GM11168 (cell line): Measurements from ENCODE around the gene POM121L12.

ENCODE experiments used
- in situ Hi-C: fragments of 300-500 bp; cut with MboI; formaldehyde crosslinking; loops from one replicate; pipeline ENCODE4 v1.12.0; 2022; ENCODE audit warnings: low sequenced_read_pairs; ENCODE audit not compliant: unreplicated experiment

POM121L12 gene

DNA sequence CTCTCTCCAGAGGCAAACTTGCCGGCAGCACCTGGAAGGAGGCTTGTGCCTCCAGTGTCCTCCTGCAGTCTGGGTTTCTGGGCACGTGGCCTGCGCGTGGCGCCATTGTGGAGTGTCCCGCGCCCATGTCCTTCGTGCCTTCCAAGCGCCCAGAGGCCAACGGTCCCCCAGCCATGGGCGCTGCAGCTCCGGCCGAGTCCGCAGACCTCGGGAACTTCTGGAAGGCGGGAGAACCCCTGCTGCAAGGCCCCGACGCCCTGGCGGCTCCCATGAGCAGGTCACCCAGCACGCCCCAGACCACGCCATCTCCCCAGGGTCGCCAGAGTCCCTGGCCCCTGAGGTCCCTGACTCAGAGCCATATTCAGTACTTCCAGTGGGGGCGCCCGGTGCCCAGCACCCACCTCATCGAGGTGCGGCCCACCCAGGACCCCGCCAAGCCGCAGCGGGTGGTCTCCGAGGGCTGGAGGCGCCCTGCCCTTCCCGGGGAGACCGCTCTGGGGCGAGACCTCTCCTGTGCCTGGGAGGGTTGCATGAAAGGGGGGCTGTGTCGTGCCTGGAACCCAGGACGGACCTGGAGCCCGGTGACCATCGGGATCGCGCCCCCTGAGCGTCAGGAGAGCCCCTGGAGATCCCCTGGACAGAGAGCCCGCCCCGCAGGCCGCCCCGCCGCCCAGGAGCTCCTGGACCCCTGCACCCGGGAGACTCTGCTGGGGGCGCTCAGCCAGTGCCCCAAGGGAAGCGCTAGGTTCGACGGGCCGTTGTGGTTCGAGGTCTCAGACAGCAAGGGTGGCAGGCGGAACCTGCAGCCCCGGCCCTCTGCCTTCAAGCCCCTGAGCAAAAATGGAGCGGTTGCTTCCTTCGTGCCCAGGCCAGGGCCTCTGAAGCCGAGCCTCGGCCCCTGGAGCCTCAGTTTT lies at the start of gene POM121L12:
Gene POM121L12, plus strand, starts transcription at position 135 of the 914 bp plus-strand sequence. Its CDS starts 39 bp downstream, at position 174.
- in situ Hi-C loops: no loop called here

DNA sequence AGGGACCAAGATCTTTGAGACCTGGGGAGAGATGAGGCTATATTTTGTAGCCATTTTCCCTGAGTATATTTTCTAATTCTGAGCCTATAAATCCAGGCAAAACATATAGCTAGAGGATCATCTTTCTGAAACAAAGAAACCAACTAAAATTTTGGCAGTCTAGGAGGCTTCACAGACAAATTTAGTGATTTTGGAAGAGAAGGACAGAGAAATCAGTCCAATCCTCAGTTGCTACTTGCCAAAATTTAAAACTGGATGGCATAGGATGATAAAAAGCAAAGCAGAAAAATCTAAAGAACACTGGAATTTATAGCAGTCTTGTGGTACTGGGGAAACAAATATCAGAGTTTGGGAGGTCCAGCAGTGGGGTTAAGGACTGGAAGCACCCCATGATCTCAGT lies 43.4 kb upstream of the POM121L12 start:
- in situ Hi-C loops: no loop called here

GRCh38 chr7:52992479-52993162 lies 42.8 kb upstream of the POM121L12 start:
- in situ Hi-C loops: no loop called here

DNA sequence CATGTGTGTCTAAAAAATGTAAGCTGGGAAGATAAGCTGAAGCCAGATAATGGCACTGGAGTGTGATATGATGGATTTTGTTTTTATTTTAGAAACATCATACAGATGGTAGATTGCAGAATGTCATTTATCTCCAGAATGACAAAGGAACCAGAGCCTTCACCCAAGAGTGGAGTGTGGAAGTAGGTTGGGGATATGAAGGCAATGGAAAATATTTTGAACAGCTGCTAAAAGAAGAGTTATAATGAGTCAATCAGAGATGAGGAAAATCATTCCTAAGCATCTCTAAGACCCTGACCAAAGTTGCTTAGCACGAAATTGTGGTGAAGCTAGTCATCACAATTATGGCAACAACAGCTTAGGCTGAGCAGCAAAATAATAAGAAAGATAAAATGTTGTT lies 39.8 kb upstream of the POM121L12 start:
- in situ Hi-C loops: no loop called here

GRCh38 chr7:53001221-53001620 lies 34.2 kb upstream of the POM121L12 start:
- in situ Hi-C loops: no loop called here

DNA sequence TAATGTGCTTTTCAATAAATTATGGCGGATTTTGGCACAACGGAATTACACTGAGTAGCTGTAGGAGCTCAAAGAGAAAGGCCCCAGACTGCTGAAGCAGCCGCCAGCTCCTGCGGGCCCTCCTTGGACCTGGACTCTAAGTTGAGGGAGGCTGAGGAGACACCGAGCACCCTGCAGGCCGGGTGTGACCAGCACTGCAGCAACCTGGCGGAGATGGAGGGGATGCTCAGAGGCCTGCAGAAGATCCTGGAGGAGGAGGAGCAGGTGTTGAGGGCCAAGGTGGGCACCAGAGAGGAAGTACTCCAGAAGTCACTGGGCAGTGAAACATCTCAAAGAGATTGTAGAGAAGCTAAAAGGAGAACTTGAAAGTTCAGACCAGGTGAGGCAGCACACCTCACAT lies 33.0 kb upstream of the POM121L12 start:
- in situ Hi-C loops: no loop called here

GRCh38 chr7:53003653-53004445 lies 31.6 kb upstream of the POM121L12 start:
- in situ Hi-C loops: no loop called here

GRCh38 chr7:53013925-53014324 lies 21.5 kb upstream of the POM121L12 start:
- in situ Hi-C loops: no loop called here

- in situ Hi-C loops: no loop called here
These were observed 20.0 kb upstream of the POM121L12 start for GRCh38 chr7:53015463-53015862.

DNA sequence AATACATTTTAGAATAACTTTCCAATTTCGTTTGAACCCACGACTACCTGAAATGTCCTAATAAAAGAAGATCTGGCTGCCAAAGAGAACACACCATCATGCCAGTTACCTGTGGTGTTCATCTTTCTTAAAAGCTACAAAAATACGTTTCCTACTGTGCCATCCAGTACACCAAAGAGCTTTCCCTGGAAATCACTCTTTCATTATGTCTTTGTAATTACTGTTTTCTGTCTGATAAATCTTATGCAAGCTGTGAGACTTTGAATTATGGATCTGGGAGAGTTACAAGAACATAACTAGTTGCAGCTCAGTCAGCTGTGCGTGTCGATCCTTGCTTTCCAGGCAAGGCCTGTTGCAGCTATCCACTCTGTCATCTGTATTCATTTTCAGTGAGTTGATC lies 12.5 kb upstream of the POM121L12 start:
- in situ Hi-C loops: no loop called here

GRCh38 chr7:53048638-53049037 lies 13.2 kb downstream of the POM121L12 start:
- in situ Hi-C loops: no loop called here

- in situ Hi-C loops: no loop called here
These were observed 15.0 kb downstream of the POM121L12 start for GRCh38 chr7:53050433-53050832.

- in situ Hi-C loops: no loop called here
These were observed 24.2 kb downstream of the POM121L12 start for GRCh38 chr7:53059591-53059990.

DNA sequence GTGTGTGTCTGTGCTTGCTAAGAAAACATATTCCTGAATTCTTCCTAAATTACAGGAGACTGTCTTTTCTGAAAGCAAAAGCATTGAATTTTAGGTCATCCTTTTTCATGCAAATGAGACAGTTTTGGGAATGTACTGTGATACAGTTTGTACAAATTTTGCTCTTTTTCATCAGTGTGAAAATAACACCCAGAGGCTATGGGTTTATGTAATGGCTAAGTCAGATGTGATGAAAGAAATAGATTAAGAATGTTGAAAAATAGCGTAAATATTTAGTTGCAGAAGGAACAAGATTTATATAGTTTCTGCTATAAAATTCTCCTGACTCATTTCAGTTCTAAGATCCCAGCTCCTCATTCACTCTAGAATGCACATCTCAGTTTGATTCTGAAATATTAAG lies 24.6 kb downstream of the POM121L12 start:
- in situ Hi-C loops: no loop called here

GRCh38 chr7:53062796-53063195 lies 27.4 kb downstream of the POM121L12 start:
- in situ Hi-C loops: no loop called here

- in situ Hi-C loops: no loop called here
These were observed 33.2 kb downstream of the POM121L12 start for GRCh38 chr7:53068673-53069072.

DNA sequence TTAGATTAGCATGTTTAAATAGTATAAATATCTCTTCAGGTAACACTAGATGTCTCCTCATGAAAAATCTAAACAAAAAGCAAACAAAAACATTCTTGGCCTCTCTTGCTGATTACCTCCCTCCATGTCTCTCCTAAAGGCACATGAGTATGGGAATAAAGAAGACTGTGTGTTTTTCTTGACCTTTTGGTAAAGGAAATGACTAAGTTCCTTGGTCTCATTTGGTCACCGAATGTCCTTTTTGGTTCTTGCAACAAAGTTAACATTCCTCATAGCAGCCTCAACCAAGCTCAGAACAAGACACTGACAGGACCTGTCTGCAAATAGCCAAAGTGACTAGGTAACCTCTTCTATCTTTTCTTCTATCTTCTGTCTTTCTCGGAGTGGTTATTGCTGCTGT lies 35.5 kb downstream of the POM121L12 start:
- in situ Hi-C loops: no loop called here
